Cardiac fibroblast (primary cell): Measurements from ENCODE around the gene SPSB2.
"Not testable (repeated sequence)": the region's sequence is repeated elsewhere in the genome, so short reads cannot be mapped to it uniquely, and the experiment has no call there.

ENCODE experiments used
- DNase-seq, 2 donors: peaks; one replicate each; pipeline versions ENCODE4 v3.0.0 to v3.0.0-alpha.2; 2010; ENCODE audit warnings: low read depth in 2 of 2
- H3K4me3 ChIP-seq, 2 donors: replicated peaks in 1 of 2; 1 replicate in 1 of 2; 2 replicates in 1 of 2; pipeline ENCODE4 v1.5.1; 2011; ENCODE audit warnings: low read depth in 2 of 2, low read length in 2 of 2, mild to moderate bottlenecking in 2 of 2, moderate library complexity in 1 of 2
- TF ChIP-seq, protein P1 (sequence below): IDR thresholded peaks from one replicate; pipeline ENCODE4 v1.5.1; 2011; ENCODE audit warnings: low read depth, mild to moderate bottlenecking, low read length, inconsistent platforms

Gene SPSB2

DNA sequence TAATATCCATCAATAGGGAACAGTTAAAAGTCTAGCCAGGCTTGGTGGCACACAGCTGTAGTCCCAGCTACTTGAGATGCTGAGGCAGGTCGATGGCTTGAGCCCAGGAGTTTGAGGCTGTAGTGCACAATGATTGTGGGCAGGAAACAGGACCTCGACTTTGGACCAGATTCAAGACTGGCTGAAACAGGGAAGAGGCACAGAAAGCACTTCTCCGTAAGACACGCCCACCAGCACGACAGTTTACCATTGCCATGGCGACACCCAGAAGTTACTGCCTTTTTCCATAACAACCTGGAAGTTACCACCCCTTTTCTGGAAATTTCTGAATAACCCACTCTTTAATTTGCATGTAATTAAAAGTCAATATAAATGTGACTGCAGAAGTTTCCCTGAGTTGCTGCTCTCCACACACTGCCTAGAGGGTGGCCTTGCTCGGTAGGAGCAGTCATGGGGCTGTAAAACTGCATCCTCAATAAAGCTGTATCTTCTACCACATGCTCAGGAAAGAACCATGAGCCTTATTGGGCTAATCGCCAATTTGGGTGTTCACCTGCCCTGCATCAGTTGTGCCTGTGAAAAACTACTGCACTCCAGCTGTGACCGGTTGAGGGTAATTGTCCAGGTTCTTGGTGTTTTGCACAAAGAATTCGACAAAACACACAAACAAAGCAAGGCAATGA, 26.9 kb upstream of the SPSB2 start:
- no peak overlapping the region for H3K4me3 ChIP-seq
- TF ChIP-seq, protein P1, sequence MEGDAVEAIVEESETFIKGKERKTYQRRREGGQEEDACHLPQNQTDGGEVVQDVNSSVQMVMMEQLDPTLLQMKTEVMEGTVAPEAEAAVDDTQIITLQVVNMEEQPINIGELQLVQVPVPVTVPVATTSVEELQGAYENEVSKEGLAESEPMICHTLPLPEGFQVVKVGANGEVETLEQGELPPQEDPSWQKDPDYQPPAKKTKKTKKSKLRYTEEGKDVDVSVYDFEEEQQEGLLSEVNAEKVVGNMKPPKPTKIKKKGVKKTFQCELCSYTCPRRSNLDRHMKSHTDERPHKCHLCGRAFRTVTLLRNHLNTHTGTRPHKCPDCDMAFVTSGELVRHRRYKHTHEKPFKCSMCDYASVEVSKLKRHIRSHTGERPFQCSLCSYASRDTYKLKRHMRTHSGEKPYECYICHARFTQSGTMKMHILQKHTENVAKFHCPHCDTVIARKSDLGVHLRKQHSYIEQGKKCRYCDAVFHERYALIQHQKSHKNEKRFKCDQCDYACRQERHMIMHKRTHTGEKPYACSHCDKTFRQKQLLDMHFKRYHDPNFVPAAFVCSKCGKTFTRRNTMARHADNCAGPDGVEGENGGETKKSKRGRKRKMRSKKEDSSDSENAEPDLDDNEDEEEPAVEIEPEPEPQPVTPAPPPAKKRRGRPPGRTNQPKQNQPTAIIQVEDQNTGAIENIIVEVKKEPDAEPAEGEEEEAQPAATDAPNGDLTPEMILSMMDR, result no peak
- peak; percentile 76 to 84 for DNase-seq

DNA sequence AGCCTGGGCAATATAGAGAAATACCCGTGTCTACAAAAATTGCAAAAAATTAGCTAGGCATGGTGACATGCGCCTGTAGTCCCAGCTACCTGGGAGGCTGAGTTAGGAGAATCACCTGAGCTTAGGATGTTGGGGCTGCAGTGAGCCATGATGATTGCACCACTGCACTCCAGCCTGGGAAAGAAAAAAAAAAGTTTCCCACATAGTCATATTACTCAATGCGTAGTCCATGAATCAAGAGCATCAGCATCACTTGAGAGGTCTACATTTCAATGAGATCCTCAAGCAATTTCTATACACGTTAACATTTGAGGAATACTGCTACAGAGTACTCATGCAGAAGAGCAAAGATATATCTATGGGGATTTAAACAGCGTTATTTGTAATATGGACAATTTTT, 26.3 kb upstream of the SPSB2 start:
- DNase-seq, result peak in 1 of 2 donors; percentile 46
- TF ChIP-seq, protein P1, result no peak
- no peak overlapping the region for H3K4me3 ChIP-seq

DNA sequence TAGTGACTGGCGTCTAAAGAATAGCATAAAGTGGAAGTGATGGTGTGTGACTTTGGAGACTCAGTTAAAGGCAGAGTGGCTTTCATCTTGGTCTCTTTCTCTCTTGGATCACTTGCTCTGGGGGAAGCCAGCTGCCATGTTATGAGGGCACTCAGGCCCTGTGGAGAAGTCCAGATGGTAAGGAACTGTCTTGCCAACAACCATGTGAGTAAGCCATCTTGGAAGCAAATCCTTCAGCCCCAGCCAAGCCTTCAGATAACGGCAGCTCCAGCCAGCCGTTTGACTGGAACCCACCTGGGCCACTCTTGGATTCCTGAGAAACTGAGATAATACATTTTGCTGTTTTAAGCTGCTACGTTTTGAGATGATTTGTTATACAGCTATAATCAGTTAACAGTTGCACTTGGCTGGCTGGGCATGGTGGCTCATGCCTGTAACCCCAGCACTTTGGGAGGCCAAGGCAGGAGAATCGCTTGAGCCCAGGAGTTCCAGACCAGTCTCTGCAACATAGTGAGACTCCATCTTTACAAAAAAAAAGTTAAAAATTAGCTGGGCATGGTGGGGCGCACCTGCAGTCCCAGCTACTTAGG, 23.8 kb upstream of the SPSB2 start:
- H3K4me3 ChIP-seq, result no peak overlapping the region
- TF ChIP-seq, protein P1, result no peak
- DNase-seq, result no peak

DNA sequence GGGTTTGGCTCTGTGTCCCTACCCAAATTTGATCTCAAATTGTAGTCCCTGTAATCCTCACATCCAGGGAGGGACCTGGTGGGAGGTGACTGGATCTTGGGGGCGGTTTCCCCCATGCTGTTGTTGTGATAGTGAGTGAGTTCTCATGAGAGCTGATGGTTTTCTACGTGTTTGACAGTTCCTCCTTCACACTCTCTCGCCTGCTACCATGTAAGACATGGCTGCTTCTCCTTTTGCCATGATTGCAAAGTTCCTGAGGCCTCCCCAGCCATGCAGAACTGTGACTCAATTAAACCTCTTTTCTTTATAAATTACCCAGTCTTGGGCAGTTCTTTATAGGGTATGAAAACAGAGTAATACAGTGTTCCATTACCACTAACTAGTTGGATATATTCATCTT, 21.2 kb upstream of the SPSB2 start:
- no peak overlapping the region for H3K4me3 ChIP-seq
- TF ChIP-seq, protein P1, result no peak

DNA sequence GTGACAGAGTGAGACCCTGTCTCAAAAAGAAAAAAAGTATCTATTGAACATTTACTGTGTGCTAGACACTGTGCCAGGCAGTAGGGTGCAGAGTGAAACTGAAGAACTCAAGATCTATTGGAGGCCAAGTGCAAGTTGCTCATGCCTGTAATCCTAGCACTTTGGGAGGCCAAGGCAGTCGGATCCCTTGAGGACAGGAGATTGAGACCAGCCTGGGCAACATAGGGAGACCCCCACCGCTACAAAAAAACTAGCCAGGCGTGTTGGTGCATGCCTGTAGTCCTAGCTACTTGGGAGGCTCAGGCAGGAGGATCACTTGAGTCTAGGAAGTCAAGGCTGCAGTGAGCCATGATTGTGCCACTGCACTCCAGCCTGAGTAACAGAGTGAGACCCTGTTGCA, 19.6 kb upstream of the SPSB2 start:
- not testable (repeated sequence) for H3K4me3 ChIP-seq, DNase-seq

More for the DNA sequence above, 21.2 kb upstream of the SPSB2 start:
- no peak for DNase-seq

DNA sequence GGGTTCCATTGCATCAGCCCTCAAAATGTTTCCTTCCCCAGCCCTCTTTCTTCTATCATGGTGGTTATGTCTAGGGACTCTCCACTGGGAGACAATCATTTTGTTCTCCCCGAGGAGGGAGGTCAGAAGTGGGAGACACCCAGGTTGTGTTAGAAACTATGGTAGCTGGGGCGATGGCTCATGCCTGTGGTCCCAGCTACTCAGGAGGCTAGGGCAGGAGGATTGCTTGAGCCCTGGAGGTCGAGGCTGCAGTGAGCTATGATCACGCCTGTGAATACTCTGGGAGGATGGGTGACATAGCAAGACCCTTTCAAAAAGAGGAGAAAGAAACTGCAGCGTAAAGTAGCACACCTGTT, 18.5 kb upstream of the SPSB2 start:
- no peak for DNase-seq
- TF ChIP-seq, protein P1, result no peak
- H3K4me3 ChIP-seq, result peak overlapping the region; percentile 40 to 49

DNA sequence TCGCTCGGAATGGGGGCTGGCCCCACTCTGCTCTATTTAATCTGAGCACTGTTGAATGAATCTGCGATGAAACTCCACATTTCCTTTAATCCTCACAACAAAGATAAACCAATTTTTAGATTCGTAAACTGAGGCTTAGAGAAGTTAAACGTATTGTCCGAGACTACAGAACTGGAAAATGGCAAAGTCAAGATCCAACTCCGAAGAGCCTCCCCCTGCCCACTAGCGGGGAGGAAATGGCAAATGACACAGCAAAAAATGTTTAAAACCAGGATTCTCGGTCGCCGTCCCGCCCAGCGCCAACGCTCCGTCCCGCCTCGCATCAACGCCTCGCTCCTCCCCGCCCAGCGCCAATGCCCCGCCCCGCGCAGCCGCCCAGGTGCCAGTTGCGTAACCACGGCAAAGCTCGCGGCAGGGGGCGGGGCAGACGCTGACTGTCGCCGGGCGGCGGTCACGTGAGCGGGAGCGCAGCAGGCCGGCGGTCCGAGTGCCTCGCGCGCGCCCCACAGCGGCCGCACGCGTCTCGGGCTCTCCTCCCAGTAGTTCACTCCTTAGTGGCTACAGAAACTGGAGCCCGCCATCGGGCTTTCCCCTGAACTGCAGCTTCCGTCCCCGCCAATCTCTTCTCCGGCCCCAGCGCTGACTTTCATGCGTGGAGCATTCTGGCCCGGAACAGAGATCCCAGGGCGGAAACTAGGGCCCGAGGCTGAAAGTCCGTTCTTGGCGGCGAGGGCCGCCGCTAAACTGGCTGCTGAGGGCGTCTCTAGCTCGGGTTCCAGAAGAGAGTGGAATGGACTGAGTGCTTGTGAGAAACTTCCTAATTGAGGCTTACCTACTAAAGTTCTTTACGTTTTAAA, 17.9 kb upstream of the SPSB2 start:
- TF ChIP-seq, protein P1, result peak; percentile 49
- DNase-seq, result peak; percentile 97 to 98

DNA sequence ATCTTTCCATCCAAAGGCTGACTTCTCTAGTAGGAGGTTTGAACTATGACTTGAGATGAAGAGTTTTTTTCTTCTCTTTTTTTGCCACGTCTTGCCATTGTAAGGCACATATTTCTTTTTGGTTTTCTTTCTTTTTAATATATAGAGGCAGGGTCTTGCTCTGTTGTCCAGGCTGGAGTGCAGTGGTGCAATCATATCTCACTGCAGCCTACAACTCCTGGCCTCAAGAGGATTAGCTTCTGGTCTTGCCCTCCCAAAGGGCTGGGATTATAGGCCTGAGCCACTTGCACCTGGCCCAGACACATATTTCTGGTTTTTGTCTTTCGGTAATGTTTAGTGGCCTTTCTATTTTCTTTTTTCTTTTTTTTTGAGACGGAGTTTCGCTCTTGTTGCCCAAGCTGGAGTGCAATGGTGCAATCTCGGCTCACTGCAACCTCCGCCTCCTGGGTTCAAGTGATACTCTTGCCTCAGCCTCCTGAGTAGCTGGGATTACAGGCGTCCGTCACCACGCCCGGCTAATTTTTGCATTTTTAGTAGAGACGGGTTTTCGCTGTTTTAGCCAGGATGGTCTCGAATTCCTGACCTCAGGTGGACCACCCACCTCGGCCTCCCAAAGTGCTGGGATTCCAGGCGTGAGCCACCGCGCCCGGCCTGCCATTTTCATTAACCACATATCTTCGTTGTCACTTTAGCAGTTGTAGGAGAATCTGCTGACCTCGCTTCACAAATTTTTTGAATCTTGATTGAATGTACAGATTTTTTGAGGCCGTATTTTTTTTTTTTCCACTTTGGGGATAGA, 16.9 kb upstream of the SPSB2 start:
- not testable (repeated sequence) for DNase-seq, H3K4me3 ChIP-seq

More for the DNA sequence above, 17.9 kb upstream of the SPSB2 start:
- peak overlapping the region; percentile 40 to 49 for H3K4me3 ChIP-seq

DNA sequence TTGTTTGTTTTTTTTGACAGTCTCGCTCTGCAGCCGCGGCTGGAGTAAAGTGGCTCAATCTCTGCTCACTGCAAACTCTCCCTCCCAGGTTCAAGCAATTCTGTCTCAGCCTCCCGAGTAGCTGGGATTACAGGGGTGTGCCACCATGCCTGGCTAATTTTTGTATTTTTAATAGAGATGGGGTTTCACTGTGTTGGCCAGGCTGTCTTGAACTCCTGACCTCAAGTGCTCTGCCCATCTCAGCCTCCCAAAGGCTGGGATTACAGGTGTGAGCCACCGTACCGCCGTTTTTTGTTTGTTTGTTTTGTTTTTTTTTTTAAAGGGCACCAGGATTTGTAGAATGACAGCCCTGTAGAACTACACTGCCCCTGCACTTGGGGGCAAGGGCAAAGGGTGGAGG, 15.7 kb upstream of the SPSB2 start:
- not testable (repeated sequence) for DNase-seq, H3K4me3 ChIP-seq
